CMK (cell line): Measurements from ENCODE around the gene UQCRFS1.

Experiments
- DNase-seq: peaks from one replicate; pipeline ENCODE4 v3.0.0-alpha.2; 2010; ENCODE audit warnings: low read depth

Gene UQCRFS1

DNA sequence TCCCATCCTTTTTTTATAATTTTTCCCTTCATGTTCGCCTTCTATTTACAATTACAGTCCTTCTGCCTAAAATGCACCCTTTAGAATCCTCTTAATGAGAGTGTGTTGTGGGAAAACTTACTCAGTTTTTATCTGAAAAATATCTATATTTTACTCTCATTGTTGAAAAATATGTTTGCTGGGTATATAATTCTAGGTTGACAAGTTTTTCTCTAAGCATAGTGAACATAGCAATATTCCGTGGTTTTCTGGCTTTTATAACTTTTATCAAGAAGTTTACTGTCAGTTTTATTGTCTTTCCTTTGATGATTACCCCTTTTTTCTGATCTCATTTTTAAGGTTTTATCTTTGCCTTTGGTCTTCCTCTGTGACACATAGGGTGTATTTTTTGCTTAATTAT is 57.3 kb downstream of the UQCRFS1 start:
- no peak for DNase-seq
